Coronary artery (tissue), 2 donors: ENCODE measurements around the gene KITLG.
"Not testable (repeated sequence)": the region's sequence is repeated elsewhere in the genome, so short reads cannot be mapped to it uniquely, and the experiment has no call there.

Source experiments
- DNase-seq: peaks from one replicate; pipeline ENCODE4 v3.0.0-alpha.2; 2017; ENCODE audit warnings: low spot score
- H3K27ac ChIP-seq, 2 donors: fragments of 200-600 bp; sonication (generic); one replicate each; pipeline ENCODE4 v1.5.1; 2016 to 2019
- H3K4me3 ChIP-seq: fragments of 200-600 bp; sonication (generic); 2 replicates; pipeline ENCODE4 v1.5.1; 2016; ENCODE audit warnings: mild to moderate bottlenecking, moderate library complexity
- CTCF ChIP-seq: fragments of 200-600 bp; sonication (generic); IDR thresholded peaks from one replicate; pipeline ENCODE4 v1.5.1; 2019; ENCODE audit warnings: antibody characterized with exemption

Gene KITLG

GRCh38 chr12:88553941-88554658, 26.2 kb downstream of the KITLG start:
- no peak overlapping the region for H3K4me3 ChIP-seq
- peak overlapping the region in 1 of 2 donors; percentile 31 for H3K27ac ChIP-seq
- no peak for DNase-seq
- no peak for TF ChIP-seq CTCF

- Histone ChIP-seq H3K27ac (peak overlapping the region in 1 of 2 donors; percentile 14), H3K4me3 (no peak overlapping the region)
- no peak for DNase-seq
- TF ChIP-seq CTCF, result no peak
Measured at GRCh38 chr12:88552610-88553079, 27.6 kb downstream of the KITLG start.

GRCh38 chr12:88549929-88550328, 30.3 kb downstream of the KITLG start:
- Histone ChIP-seq H3K27ac (no peak overlapping the region), H3K4me3 (no peak overlapping the region)
- no peak for DNase-seq
- TF ChIP-seq CTCF, result no peak

GRCh38 chr12:88547949-88548348, 32.3 kb downstream of the KITLG start:
- not testable (repeated sequence) for H3K4me3 ChIP-seq, DNase-seq, H3K27ac ChIP-seq

GRCh38 chr12:88546853-88547252, 33.4 kb downstream of the KITLG start:
- no peak for TF ChIP-seq CTCF
- Histone ChIP-seq H3K4me3 (no peak overlapping the region), H3K27ac (no peak overlapping the region)
- DNase-seq, result no peak

GRCh38 chr12:88546226-88546625, 34.0 kb downstream of the KITLG start:
- Histone ChIP-seq H3K4me3 (no peak overlapping the region), H3K27ac (no peak overlapping the region)
- TF ChIP-seq CTCF, result no peak
- no peak for DNase-seq

GRCh38 chr12:88544991-88545980, 35.0 kb downstream of the KITLG start:
- Histone ChIP-seq H3K27ac (no peak overlapping the region), H3K4me3 (no peak overlapping the region)
- DNase-seq, result no peak
- TF ChIP-seq CTCF, result no peak
